Panc1 (cell line): Measurements from ENCODE around the gene AGPS.

Experiments used
- POLR2AphosphoS5 ChIP-seq: IDR thresholded peaks from 2 replicates; pipeline ENCODE4 v1.6.1; 2012; ENCODE audit warnings: mild to moderate bottlenecking, low read depth, low read length, moderate library complexity
- SIN3A ChIP-seq: IDR thresholded peaks from 2 replicates; pipeline ENCODE4 v1.6.1; 2012; ENCODE audit warnings: low read depth, mild to moderate bottlenecking, low read length, moderate library complexity, borderline replicate concordance; ENCODE audit not compliant: insufficient read depth
- TCF7L2 ChIP-seq: IDR thresholded peaks from 2 replicates; pipeline ENCODE4 v1.6.1; 2011; ENCODE audit warnings: mild to moderate bottlenecking, low read depth, low read length, inconsistent platforms
- TF ChIP-seq, protein P1 (sequence below): fragments of 450-650 bp; IDR thresholded peaks from 2 replicates; pipeline ENCODE4 v1.5.1; 2017; ENCODE audit warnings: mild to moderate bottlenecking
- TF ChIP-seq, protein P2 (sequence below), 2 experiments: IDR thresholded peaks; 2 replicates each; pipeline ENCODE4 v1.6.1; 2011 to 2012; ENCODE audit warnings: low read depth in 2 of 2, control low read depth in 1 of 2, low read length in 1 of 2, mild to moderate bottlenecking in 1 of 2, moderate library complexity in 1 of 2; ENCODE audit not compliant: insufficient read depth in 1 of 2

DNA sequence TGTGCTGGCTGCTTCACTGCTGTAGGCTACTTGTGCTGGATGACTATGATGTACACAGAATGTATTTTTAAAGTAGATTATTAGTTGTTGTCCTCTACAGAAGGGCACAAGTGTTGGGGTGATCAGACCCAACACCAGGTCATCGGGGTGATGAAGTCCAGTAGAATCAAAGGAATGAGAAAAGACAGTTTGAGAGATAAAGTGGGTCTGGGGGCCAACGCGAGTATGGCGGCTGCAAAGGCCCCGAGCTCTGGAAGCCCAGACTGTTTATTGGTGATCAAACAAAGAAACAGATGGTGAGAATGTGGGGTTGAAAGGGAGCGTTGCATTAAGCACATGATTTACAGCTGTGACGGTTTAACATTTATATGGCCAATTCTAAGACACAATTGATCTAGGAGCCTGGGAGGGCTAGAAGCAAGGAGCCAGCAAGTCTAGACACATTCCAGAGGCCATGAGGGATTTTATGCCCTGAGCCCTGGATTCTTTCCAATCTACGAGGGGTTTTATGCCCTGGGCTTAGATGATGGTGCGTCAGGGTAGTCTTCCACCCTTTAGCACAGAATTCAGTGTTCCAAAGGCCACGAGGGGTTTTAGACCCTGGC is 153.5 kb downstream of the AGPS start:
- TF ChIP-seq, protein P1, sequence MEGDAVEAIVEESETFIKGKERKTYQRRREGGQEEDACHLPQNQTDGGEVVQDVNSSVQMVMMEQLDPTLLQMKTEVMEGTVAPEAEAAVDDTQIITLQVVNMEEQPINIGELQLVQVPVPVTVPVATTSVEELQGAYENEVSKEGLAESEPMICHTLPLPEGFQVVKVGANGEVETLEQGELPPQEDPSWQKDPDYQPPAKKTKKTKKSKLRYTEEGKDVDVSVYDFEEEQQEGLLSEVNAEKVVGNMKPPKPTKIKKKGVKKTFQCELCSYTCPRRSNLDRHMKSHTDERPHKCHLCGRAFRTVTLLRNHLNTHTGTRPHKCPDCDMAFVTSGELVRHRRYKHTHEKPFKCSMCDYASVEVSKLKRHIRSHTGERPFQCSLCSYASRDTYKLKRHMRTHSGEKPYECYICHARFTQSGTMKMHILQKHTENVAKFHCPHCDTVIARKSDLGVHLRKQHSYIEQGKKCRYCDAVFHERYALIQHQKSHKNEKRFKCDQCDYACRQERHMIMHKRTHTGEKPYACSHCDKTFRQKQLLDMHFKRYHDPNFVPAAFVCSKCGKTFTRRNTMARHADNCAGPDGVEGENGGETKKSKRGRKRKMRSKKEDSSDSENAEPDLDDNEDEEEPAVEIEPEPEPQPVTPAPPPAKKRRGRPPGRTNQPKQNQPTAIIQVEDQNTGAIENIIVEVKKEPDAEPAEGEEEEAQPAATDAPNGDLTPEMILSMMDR = no peak
- TF ChIP-seq SIN3A (no peak), POLR2AphosphoS5 (no peak), TCF7L2 (no peak)
- TF ChIP-seq, protein P2, sequence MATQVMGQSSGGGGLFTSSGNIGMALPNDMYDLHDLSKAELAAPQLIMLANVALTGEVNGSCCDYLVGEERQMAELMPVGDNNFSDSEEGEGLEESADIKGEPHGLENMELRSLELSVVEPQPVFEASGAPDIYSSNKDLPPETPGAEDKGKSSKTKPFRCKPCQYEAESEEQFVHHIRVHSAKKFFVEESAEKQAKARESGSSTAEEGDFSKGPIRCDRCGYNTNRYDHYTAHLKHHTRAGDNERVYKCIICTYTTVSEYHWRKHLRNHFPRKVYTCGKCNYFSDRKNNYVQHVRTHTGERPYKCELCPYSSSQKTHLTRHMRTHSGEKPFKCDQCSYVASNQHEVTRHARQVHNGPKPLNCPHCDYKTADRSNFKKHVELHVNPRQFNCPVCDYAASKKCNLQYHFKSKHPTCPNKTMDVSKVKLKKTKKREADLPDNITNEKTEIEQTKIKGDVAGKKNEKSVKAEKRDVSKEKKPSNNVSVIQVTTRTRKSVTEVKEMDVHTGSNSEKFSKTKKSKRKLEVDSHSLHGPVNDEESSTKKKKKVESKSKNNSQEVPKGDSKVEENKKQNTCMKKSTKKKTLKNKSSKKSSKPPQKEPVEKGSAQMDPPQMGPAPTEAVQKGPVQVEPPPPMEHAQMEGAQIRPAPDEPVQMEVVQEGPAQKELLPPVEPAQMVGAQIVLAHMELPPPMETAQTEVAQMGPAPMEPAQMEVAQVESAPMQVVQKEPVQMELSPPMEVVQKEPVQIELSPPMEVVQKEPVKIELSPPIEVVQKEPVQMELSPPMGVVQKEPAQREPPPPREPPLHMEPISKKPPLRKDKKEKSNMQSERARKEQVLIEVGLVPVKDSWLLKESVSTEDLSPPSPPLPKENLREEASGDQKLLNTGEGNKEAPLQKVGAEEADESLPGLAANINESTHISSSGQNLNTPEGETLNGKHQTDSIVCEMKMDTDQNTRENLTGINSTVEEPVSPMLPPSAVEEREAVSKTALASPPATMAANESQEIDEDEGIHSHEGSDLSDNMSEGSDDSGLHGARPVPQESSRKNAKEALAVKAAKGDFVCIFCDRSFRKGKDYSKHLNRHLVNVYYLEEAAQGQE (IDR thresholded peaks at IDR 0.05; ENCODE audit: insufficient read depth in 1 of 2, low read depth in 2 of 2, low read length in 1 of 2) = no peak
